Gastroesophageal sphincter (tissue), 3 donors: Measurements from ENCODE around the gene MATN1.

Experiments
- EP300 ChIP-seq: sonication (generic); formaldehyde crosslinking; IDR thresholded peaks from one replicate; pipeline ENCODE4 v1.6.1; 2017; ENCODE audit warnings: antibody characterized with exemption, mild to moderate bottlenecking
- POLR2AphosphoS5 ChIP-seq: sonication (generic); formaldehyde crosslinking; IDR thresholded peaks from one replicate; pipeline ENCODE4 v1.6.1; 2017; ENCODE audit warnings: antibody characterized with exemption
- TF ChIP-seq, protein P1 (sequence below), 4 experiments: fragments of 200-600 bp in 2 of 4; fragments of 450-650 bp in 2 of 4; sonication (generic) in 1 of 4; IDR thresholded peaks; one replicate each; pipeline ENCODE4 v1.5.1; 2017 to 2019; ENCODE audit warnings: antibody characterized with exemption in 4 of 4, mild to moderate bottlenecking in 2 of 4, moderate library complexity in 2 of 4

DNA sequence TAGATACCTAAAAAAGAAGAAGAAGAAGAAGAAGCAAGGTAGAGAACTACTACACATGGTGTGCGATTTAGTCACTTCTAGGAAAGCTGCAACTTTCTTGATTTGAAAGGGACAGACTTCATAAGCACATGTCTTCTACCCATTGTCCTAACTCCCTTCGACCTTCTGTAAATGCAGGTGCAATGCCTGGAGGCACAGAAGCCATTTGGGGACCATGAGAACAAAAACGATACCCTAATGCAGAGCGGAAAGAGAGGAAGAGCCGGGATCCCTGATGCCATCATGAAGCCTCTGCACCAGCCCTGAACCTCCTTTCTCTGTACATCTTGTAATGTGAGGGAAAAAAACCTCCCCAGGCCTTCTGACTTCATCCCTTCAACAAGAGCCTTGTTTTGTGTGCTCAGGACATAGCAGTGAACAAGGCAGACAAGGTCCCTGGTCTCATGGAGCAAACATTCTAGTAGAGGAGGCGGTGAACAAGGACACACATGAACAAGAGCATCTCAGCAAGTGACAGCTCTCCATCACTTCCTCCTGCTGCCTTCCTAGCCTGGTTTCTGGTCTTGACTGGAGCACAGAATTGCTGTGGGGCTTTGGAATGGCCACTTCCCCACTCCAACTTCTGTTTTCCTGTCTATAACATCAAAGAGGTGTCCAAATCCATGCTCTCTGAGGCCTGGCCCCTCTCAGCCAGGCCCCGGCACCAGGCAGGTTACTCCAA is 39.7 kb upstream of the MATN1 start:
- no peak for TF ChIP-seq EP300
- TF ChIP-seq, protein P1, sequence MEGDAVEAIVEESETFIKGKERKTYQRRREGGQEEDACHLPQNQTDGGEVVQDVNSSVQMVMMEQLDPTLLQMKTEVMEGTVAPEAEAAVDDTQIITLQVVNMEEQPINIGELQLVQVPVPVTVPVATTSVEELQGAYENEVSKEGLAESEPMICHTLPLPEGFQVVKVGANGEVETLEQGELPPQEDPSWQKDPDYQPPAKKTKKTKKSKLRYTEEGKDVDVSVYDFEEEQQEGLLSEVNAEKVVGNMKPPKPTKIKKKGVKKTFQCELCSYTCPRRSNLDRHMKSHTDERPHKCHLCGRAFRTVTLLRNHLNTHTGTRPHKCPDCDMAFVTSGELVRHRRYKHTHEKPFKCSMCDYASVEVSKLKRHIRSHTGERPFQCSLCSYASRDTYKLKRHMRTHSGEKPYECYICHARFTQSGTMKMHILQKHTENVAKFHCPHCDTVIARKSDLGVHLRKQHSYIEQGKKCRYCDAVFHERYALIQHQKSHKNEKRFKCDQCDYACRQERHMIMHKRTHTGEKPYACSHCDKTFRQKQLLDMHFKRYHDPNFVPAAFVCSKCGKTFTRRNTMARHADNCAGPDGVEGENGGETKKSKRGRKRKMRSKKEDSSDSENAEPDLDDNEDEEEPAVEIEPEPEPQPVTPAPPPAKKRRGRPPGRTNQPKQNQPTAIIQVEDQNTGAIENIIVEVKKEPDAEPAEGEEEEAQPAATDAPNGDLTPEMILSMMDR (IDR thresholded peaks at IDR 0.05), result no peak
- no peak for TF ChIP-seq POLR2AphosphoS5
